Urothelium cell line (cell line): ENCODE measurements around the gene OR10G2.

Experiments
- DNase-seq: peaks from one replicate; pipeline ENCODE4 v3.0.0; 2011; ENCODE audit warnings: low spot score, mixed read lengths
- FAIRE-seq: peaks from 2 replicates; lab custom pipeline; 2011; peaks lifted over from hg19 to GRCh38; lab: Jason Lieb, UNC

Gene OR10G2

GRCh38 chr14:21589317-21589716 is 45.4 kb downstream of the OR10G2 start:
- DNase-seq (no peak), FAIRE-seq (no peak)
